ENCODE data around the gene ANXA9.

ANXA9 gene

DNA sequence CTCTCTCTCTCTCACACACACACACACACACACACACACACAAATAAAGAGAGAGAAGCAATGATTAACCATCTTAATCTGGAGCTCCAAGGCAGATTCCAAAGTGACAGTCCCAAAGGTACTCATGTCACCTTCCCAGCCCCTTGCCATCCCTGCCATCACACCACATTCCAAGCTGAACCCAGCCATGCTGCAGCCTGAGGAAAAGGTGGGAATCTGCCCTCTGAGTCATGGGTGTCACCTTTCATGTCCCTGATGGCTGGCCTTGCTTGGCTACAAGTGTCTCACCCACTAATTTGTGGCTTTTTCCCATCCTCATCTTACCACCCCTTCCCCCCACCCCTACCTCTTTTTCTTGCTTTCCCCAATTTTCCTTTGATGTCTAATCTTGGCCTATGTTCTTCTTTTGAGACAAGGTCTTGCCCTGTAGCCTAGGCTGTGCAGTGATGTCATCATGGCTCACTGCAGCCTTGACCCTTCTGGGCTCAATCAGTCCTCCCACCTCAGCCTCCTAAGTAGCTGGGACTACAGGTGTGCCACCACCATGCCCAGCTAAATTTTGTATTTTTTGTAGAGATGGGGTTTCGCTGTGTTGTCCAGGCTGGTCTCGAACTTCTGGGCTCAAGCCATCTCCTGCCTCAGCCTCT, 3.2 kb downstream of the ANXA9 start:
- Histone ChIP-seq H3K4me2 (ENCODE audit: low read length) (no peak overlapping the region), H3K9me3 (ENCODE audit: low read length) (no peaks in the 10 kb centered on the region), H3K79me2 (ENCODE audit: insufficient read depth, low read length) (no peaks in the 10 kb centered on the region), H3K36me3 (ENCODE audit: insufficient read depth, low read length) (no peaks in the 10 kb centered on the region), H3K9me2 (ENCODE audit: low read depth, low read length) (no peaks in the 10 kb centered on the region), H2AFZ (ENCODE audit: low read length) (no peak overlapping the region), H3K4me1 (ENCODE audit: insufficient read depth, low read length, severe bottlenecking) (no peaks in the 10 kb centered on the region), H3F3A (ENCODE audit: insufficient read depth, low read length) (no peaks in the 10 kb centered on the region), H3K27ac (ENCODE audit: low read depth, low read length, poor library complexity, severe bottlenecking) (no peak overlapping the region), H3K4me3 (ENCODE audit: low read depth, low read length, poor library complexity, severe bottlenecking) (no peak overlapping the region), H4K20me1 (ENCODE audit: insufficient read depth, low read length) (no peaks in the 10 kb centered on the region), H3K9ac (ENCODE audit: low read length) (no peak overlapping the region), H3K27me3 (ENCODE audit: insufficient read depth, low read length) (0 out of 2 replicates have a peak, but pooled peaks cover 4% of the 10 kb centered on the region)
- TF ChIP-seq, protein P1, sequence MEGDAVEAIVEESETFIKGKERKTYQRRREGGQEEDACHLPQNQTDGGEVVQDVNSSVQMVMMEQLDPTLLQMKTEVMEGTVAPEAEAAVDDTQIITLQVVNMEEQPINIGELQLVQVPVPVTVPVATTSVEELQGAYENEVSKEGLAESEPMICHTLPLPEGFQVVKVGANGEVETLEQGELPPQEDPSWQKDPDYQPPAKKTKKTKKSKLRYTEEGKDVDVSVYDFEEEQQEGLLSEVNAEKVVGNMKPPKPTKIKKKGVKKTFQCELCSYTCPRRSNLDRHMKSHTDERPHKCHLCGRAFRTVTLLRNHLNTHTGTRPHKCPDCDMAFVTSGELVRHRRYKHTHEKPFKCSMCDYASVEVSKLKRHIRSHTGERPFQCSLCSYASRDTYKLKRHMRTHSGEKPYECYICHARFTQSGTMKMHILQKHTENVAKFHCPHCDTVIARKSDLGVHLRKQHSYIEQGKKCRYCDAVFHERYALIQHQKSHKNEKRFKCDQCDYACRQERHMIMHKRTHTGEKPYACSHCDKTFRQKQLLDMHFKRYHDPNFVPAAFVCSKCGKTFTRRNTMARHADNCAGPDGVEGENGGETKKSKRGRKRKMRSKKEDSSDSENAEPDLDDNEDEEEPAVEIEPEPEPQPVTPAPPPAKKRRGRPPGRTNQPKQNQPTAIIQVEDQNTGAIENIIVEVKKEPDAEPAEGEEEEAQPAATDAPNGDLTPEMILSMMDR (IDR thresholded peaks at IDR 0.05; ENCODE audit: low read length): no peak
- no peak for TF ChIP-seq EZH2 (IDR thresholded peaks at IDR 0.05; ENCODE audit: borderline replicate concordance, low read length)

DNA sequence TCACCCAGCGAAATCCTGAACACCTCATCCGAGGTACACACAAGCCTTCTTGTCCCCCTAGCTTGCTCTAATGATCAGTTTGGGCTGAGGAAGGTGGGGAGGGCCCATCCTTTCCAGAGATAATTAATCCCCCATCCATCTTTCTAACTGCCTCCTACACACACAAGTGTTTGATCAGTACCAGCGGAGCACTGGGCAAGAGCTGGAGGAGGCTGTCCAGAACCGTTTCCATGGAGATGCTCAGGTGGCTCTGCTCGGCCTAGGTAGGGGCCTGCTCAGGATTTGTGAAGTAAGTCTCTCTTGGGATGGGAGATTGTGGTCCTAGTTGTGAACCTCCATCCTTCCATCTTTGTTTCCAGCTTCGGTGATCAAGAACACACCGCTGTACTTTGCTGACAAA, 5.8 kb downstream of the ANXA9 start:
- H3K9ac ChIP-seq (ENCODE audit: low read length): no peak overlapping the region
- TF ChIP-seq, protein P1 (IDR thresholded peaks at IDR 0.05; ENCODE audit: low read length): no peak
- no peak for TF ChIP-seq EZH2 (IDR thresholded peaks at IDR 0.05; ENCODE audit: borderline replicate concordance, low read length)

DNA sequence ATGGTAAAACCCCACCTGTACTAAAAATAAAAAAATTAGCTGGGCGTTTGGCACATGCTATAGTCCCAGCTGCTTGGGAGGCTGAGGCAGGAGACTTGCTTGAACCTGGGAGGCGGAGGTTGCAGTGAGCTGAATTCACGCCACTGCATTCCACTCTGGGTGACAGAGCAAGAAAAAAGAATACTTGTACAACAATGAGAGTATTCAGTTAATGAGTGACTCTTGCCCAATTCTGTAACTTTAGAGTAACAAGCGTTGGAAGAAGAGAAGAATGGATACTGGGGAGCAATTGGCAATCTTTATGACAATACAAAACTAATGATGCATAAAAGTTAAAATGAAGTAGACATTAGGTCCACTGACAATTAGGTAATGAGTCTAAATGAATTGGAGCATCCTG, 10.5 kb downstream of the ANXA9 start:
- Histone ChIP-seq H3K27me3 (ENCODE audit: insufficient read depth, low read length) (no peaks in the 10 kb centered on the region), H3K27ac (ENCODE audit: low read depth, low read length, poor library complexity, severe bottlenecking) (no peak overlapping the region), H3K79me2 (ENCODE audit: insufficient read depth, low read length) (no peaks in the 10 kb centered on the region), H2AFZ (ENCODE audit: low read length) (no peak overlapping the region), H3F3A (ENCODE audit: insufficient read depth, low read length) (no peaks in the 10 kb centered on the region), H3K9ac (ENCODE audit: low read length) (no peak overlapping the region), H4K20me1 (ENCODE audit: insufficient read depth, low read length) (no peaks in the 10 kb centered on the region), H3K4me1 (ENCODE audit: insufficient read depth, low read length, severe bottlenecking) (peaks cover 6% of the 10 kb centered on the region), H3K4me2 (ENCODE audit: low read length) (no peak overlapping the region), H3K9me3 (ENCODE audit: low read length) (no peaks in the 10 kb centered on the region), H3K9me2 (ENCODE audit: low read depth, low read length) (no peaks in the 10 kb centered on the region), H3K4me3 (ENCODE audit: low read depth, low read length, poor library complexity, severe bottlenecking) (no peak overlapping the region), H3K36me3 (ENCODE audit: insufficient read depth, low read length) (no peaks in the 10 kb centered on the region)
- TF ChIP-seq, protein P1 (IDR thresholded peaks at IDR 0.05; ENCODE audit: low read length): no peak
- no peak for TF ChIP-seq EZH2 (IDR thresholded peaks at IDR 0.05; ENCODE audit: borderline replicate concordance, low read length)

More for the DNA sequence above, 5.8 kb downstream of the ANXA9 start:
- no peaks in the 10 kb centered on the region for H3K79me2 ChIP-seq (ENCODE audit: insufficient read depth, low read length)
- no peaks in the 10 kb centered on the region for H3F3A ChIP-seq (ENCODE audit: insufficient read depth, low read length)
- H4K20me1 ChIP-seq (ENCODE audit: insufficient read depth, low read length): no peaks in the 10 kb centered on the region
- no peaks in the 10 kb centered on the region for H3K36me3 ChIP-seq (ENCODE audit: insufficient read depth, low read length)
- H3K4me2 ChIP-seq (ENCODE audit: low read length): no peak overlapping the region
- no peaks in the 10 kb centered on the region for H3K4me1 ChIP-seq (ENCODE audit: insufficient read depth, low read length, severe bottlenecking)
- H3K27ac ChIP-seq (ENCODE audit: low read depth, low read length, poor library complexity, severe bottlenecking): no peak overlapping the region
- H3K27me3 ChIP-seq (ENCODE audit: insufficient read depth, low read length): 0 out of 2 replicates have a peak, but pooled peaks cover 4% of the 10 kb centered on the region
- no peaks in the 10 kb centered on the region for H3K9me3 ChIP-seq (ENCODE audit: low read length)
- no peak overlapping the region for H2AFZ ChIP-seq (ENCODE audit: low read length)
- no peaks in the 10 kb centered on the region for H3K9me2 ChIP-seq (ENCODE audit: low read depth, low read length)
- no peak overlapping the region for H3K4me3 ChIP-seq (ENCODE audit: low read depth, low read length, poor library complexity, severe bottlenecking)
